ENCODE data around the gene LEMD3.

DNA sequence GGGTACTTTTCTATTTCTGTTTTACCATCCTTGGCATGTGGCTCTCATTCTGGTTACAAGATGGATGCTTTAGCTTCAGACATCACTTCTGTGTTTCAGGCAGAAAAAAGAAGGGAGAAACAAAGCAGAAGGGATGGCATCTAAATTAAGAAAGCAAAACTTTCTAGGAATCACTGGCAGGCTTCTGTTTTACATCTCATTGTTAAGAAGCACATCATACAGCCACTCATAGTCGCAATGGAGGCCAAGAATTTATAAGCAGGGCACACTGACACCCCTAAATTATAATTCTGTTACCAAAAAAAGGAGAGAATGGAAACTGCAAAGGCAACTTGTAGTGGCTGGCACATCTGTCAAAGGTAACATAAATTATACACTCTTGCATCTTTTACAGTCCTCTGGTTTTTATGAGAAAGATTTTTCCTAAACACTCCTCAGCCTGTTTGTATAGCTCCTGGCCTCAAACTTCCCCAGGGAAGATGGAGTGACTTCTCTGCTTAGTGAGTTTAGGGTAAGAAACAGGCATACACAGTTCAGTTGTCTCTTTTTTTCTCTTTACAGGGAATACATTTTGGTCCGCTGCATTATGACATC lies 22.0 kb upstream of the LEMD3 start:
- TF ChIP-seq, protein P1, sequence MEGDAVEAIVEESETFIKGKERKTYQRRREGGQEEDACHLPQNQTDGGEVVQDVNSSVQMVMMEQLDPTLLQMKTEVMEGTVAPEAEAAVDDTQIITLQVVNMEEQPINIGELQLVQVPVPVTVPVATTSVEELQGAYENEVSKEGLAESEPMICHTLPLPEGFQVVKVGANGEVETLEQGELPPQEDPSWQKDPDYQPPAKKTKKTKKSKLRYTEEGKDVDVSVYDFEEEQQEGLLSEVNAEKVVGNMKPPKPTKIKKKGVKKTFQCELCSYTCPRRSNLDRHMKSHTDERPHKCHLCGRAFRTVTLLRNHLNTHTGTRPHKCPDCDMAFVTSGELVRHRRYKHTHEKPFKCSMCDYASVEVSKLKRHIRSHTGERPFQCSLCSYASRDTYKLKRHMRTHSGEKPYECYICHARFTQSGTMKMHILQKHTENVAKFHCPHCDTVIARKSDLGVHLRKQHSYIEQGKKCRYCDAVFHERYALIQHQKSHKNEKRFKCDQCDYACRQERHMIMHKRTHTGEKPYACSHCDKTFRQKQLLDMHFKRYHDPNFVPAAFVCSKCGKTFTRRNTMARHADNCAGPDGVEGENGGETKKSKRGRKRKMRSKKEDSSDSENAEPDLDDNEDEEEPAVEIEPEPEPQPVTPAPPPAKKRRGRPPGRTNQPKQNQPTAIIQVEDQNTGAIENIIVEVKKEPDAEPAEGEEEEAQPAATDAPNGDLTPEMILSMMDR (IDR thresholded peaks at IDR 0.05 in 4 of 5, conservative IDR thresholded peaks at IDR 0.05 in 1 of 5): no peak
- TF ChIP-seq POLR2A (IDR thresholded peaks at IDR 0.05): no peak
